NCI-H446 treated with DMSO at 0.1 percent for 48 hours (cell line): ENCODE measurements around the gene TAL1.

ENCODE experiments used
- DNase-seq: peaks from one replicate; lab custom pipeline; 2025; lab: John Stamatoyannopoulos, UW

TAL1 gene

DNA sequence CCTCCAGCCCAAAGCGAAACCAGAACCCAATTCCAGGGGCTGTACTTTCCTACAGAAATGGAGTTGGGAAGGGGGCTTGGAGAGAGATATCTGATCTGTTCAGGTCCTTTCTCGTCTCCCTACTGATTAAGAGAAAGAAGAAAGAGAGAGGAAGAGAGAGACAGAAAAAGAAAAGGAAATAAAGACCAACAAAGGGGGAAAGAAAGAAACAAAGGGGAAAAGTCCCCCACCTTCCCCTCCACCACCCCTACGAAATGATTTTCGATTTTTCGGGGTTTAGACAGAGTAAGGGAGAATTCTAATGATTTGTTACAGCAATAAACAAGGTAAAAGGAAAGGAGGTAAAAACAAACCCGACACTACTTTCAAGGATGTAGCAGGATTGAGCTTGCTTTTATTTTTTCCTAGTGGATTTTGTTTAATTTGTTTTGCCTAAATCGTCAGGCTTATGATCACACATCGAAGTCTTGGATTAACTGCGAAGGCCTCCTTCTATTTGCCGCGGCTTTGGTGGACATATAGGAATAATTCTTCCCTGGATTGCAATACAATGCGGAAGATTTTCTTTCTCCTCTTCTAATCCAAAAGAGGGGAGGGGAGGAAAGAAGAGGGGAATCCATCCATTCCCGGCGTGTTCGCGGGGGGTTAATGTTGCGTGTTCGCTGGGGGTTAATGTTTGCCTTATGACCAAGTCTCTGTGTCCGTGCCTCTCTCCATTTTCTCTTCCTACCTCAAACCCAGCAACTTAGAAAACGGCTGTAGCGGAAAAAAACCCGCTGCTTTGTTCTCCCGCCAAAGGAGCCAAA, 1.9 kb downstream of the TAL1 start:
- DNase-seq, result no peak

DNA sequence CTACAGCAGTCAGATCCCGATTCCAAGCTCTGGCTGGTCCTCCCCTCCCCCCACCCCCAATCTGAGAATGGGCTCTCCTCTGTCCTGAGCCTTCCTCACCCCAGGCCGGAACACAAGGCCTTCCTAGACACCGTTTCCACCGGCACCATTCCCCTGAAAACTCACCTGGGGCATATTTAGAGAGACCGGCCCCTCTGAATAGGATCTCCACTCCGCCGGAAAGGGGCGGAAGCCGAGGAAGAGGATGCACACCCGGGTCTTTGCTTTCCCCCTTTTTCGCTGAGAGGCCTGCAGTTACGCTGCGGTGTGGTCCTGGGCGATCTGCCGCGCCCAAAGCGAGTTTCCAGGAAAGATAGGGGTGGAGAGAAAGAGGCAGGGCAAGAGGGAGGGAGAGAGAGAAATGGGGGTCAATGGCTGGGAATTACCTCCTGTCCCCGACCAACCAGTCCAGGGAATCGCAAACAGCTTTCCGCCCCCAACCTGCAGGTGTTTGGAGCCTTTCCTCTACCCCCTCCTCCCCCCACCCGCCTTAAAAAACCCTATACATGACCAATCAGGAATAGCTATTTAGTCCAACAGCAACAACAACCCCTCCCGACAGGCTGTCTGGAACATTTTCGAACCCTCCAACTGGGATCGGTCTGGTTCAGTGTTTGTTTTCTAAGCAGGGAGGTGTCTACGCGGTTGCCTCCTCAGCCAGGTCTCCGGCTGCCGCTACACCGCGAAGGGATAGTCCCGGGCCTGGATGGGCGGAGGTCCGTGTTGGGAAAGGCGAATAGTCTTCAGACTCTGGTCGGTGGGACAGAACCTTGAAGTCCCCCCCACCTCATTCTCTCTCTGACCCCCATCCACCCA, 2.8 kb downstream of the TAL1 start:
- DNase-seq, result no peak

GRCh38 chr1:47228644-47229030, 3.4 kb downstream of the TAL1 start:
- DNase-seq, result no peak

DNA sequence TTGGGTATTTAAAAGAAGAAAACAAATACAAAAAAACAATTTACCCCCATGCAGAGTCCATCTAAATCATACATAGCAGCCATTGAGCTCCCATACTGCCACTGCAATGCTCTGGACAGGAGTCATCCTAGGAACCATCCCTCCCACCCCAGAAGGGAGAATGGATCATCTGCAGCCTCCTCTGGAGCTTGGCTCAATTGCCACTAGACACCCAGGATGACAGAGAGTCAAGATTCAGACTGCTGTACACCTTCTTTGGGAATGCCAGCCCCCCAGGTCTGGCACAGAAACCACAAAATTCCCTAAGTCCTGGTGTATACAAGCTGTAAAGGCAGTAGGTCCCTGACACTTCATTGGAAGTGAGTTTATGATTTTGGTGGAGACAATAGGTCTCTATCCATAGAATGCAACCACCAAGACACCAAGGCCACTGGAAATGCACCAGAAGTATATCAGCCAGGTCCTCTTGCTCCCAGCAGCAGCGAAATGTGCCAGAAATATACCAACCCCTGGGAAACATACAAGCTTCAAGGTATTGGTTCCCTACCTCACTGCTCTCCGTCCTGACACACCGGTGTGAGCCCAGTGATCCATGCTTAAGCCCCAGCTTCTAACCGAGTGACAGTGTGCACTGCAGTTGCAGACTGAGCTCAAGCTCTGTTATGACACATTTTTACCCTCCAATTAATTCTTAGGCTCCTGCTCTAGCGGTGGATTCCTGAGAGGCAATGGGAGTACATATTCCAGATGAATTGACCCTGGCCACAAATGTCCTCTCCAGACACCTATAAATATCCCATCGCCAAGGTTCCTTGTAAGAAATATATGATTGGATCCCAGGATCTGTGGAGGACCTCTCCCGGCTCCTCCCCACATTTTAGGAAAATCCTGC, 4.4 kb downstream of the TAL1 start:
- no peak for DNase-seq

DNA sequence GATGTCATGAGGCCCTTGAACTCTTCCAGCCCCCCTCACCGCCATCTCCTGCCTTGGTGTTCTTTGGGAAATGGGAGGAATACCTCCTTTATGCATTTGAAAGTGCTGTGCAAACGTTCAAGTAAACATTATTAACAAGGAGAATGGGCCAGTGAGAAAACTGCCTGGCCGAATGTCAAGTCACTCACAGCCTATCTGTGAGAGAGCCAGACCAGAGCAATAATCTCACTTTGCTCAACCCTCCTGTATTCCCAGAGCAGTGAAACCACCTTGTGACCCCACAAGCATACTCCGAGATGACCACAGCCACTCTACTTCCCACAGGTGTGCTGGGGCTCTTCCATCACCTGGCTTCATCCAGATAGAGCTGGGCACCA, 5.2 kb downstream of the TAL1 start:
- DNase-seq, result no peak

GRCh38 chr1:47226121-47226838, 5.7 kb downstream of the TAL1 start:
- no peak for DNase-seq

GRCh38 chr1:47225430-47226100, 6.5 kb downstream of the TAL1 start:
- DNase-seq, result no peak

- no peak for DNase-seq
Measured at GRCh38 chr1:47224676-47225399, 7.2 kb downstream of the TAL1 start.

- no peak for DNase-seq
Measured at GRCh38 chr1:47223921-47224675, 7.9 kb downstream of the TAL1 start.

- no peak for DNase-seq
Measured at GRCh38 chr1:47223174-47223920, 8.7 kb downstream of the TAL1 start.

DNA sequence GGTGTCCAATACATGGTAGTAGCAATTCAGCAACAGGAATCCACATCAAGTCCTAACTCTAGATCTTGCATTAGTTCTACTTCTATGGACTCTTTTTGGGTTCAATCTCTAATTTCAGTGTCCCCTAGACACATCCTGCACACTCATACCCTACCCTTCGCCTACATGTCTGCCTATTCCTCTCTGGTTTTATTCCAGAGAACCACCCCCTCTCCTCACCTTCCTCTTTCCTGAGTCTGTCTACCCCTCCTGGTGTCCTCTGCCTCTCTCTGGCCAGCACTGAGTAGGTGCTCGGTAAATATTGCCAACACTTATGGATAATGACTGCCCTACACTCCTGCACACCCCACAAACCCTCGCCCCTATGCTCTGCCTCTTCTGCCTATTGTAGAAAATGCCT, 9.5 kb downstream of the TAL1 start:
- no peak for DNase-seq

DNA sequence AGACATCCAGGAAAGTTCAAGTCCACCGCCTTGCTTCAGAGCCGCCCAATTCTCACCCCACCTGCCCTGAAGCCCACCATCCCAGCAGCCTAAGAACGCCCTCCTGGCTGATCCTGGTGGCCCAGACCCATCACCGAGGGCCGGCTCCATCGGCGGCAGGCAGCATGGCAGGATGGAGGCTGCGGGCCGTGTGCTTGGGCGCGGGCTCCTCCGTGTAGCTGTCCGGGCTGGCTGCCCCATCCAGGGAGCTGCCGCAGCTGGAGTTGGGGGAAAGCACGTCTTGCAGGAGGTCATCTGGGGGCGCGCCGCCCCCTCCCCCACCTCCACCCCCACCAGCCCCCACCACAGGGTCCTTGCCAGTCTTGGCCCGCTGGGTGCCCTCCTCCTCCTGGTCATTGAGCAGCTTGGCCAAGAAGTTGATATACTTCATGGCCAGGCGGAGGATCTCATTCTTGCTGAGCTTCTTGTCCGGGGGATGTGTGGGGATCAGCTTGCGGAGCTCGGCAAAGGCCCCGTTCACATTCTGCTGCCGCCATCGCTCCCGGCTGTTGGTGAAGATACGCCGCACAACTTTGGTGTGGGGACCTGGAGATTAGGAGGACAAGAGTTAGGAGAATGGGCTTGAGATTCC, 12.3 kb downstream of the TAL1 start:
- no peak for DNase-seq

GRCh38 chr1:47219001-47219400, 13.0 kb downstream of the TAL1 start:
- DNase-seq, result no peak

GRCh38 chr1:47216278-47217059, 15.6 kb downstream of the TAL1 start:
- no peak for DNase-seq

- no peak for DNase-seq
Measured at GRCh38 chr1:47215713-47216112, 16.3 kb downstream of the TAL1 start.

- no peak for DNase-seq
Measured at GRCh38 chr1:47214549-47214948, 17.5 kb downstream of the TAL1 start.

GRCh38 chr1:47213230-47213963, 18.6 kb downstream of the TAL1 start:
- no peak for DNase-seq
